HG03066 (cell line): ENCODE results near the gene SLC44A5.

Source experiments
- ATAC-seq: cut with Tn5 transposase; IDR thresholded peaks from one replicate; pipeline ENCODE4 v1.9.1; 2021; ENCODE audit warnings: low read depth; ENCODE audit not compliant: unreplicated experiment

SLC44A5 gene

GRCh38 chr1:75589637-75590036 lies 21.3 kb downstream of the SLC44A5 start:
- no peak for ATAC-seq

- ATAC-seq, result no peak
These were observed 22.0 kb downstream of the SLC44A5 start for GRCh38 chr1:75588779-75589475.

- no peak for ATAC-seq
These were observed 23.2 kb downstream of the SLC44A5 start for GRCh38 chr1:75587692-75588091.

- no peak for ATAC-seq
These were observed 27.6 kb downstream of the SLC44A5 start for GRCh38 chr1:75583282-75583681.

GRCh38 chr1:75582725-75583261 lies 28.1 kb downstream of the SLC44A5 start:
- no peak for ATAC-seq

- no peak for ATAC-seq
These were observed 31.9 kb downstream of the SLC44A5 start for GRCh38 chr1:75579046-75579445.

- ATAC-seq, result no peak
These were observed 35.1 kb downstream of the SLC44A5 start for GRCh38 chr1:75575837-75576236.

GRCh38 chr1:75567191-75567590 lies 43.7 kb downstream of the SLC44A5 start:
- ATAC-seq, result no peak

- no peak for ATAC-seq
These were observed 51.1 kb downstream of the SLC44A5 start for GRCh38 chr1:75559800-75560199.

- no peak for ATAC-seq
These were observed 51.8 kb downstream of the SLC44A5 start for GRCh38 chr1:75559136-75559535.

- ATAC-seq, result no peak
These were observed 56.0 kb downstream of the SLC44A5 start for GRCh38 chr1:75554870-75555269.

- ATAC-seq, result no peak
These were observed 56.7 kb downstream of the SLC44A5 start for GRCh38 chr1:75554181-75554580.

- no peak for ATAC-seq
These were observed 60.4 kb downstream of the SLC44A5 start for GRCh38 chr1:75550559-75550958.

- no peak for ATAC-seq
These were observed 62.0 kb downstream of the SLC44A5 start for GRCh38 chr1:75548721-75549480.

GRCh38 chr1:75543705-75544104 lies 67.2 kb downstream of the SLC44A5 start:
- ATAC-seq, result no peak

GRCh38 chr1:75542818-75543570 lies 67.9 kb downstream of the SLC44A5 start:
- no peak for ATAC-seq

GRCh38 chr1:75539230-75540116 lies 71.4 kb downstream of the SLC44A5 start:
- no peak for ATAC-seq

- no peak for ATAC-seq
These were observed 77.8 kb downstream of the SLC44A5 start for GRCh38 chr1:75533085-75533484.

GRCh38 chr1:75531570-75531969 lies 79.3 kb downstream of the SLC44A5 start:
- no peak for ATAC-seq

GRCh38 chr1:75529488-75529887 lies 81.4 kb downstream of the SLC44A5 start:
- no peak for ATAC-seq
